ENCODE data around the gene CYRIA. TPM values are rescaled to one million over a fixed set of nuclear protein-coding genes. Genes with fewer than 3 reads are reported as not detected.

Gene CYRIA
- total RNA-seq, 4 donors from 2014 or later, result 4.4 to 29.6 (median 8.1) TPM

GRCh38 chr2:16622399-16622968 is 43.1 kb downstream of the CYRIA start:
- Histone ChIP-seq H3K27me3 (no peaks in the 10 kb centered on the region), H3K4me3 (no peak overlapping the region), H3K36me3 (no peaks in the 10 kb centered on the region), H3K9me3 (no peaks in the 10 kb centered on the region), H3K4me1 (no peaks in the 10 kb centered on the region), H3K27ac (no peak overlapping the region)
- no peak for TF ChIP-seq CTCF (IDR thresholded peaks at IDR 0.05)
- intact Hi-C loops (cut with DNase I; ENCODE audit: low total_unique reads), result no loop called here
- DNase-seq, result no peak

- Histone ChIP-seq H3K27me3 (no peaks in the 10 kb centered on the region), H3K4me1 (no peaks in the 10 kb centered on the region), H3K27ac (no peak overlapping the region), H3K36me3 (no peaks in the 10 kb centered on the region), H3K9me3 (no peaks in the 10 kb centered on the region), H3K4me3 (no peak overlapping the region)
- DNase-seq, result no peak
- no peak for TF ChIP-seq CTCF (IDR thresholded peaks at IDR 0.05)
- TF ChIP-seq POLR2A (IDR thresholded peaks at IDR 0.05), result no peak
- intact Hi-C loops (cut with DNase I; ENCODE audit: low total_unique reads), result no loop called here
These were observed 44.3 kb downstream of the CYRIA start for GRCh38 chr2:16621316-16621715.

GRCh38 chr2:16620590-16620989 is 45.0 kb downstream of the CYRIA start:
- H3K27ac ChIP-seq, result no peak overlapping the region
- no peak for DNase-seq
- intact Hi-C loops (cut with DNase I; ENCODE audit: low total_unique reads), result no loop called here
- no peaks in the 10 kb centered on the region for H3K9me3 ChIP-seq
- no peaks in the 10 kb centered on the region for H3K4me1 ChIP-seq
- H3K27me3 ChIP-seq, result no peaks in the 10 kb centered on the region
- H3K36me3 ChIP-seq, result no peaks in the 10 kb centered on the region
- TF ChIP-seq CTCF (IDR thresholded peaks at IDR 0.05) (no peak), POLR2A (IDR thresholded peaks at IDR 0.05) (no peak)
- no peak overlapping the region for H3K4me3 ChIP-seq

- Histone ChIP-seq H3K27ac (no peak overlapping the region), H3K4me3 (no peak overlapping the region), H3K36me3 (no peaks in the 10 kb centered on the region), H3K9me3 (no peaks in the 10 kb centered on the region), H3K4me1 (no peaks in the 10 kb centered on the region), H3K27me3 (no peaks in the 10 kb centered on the region)
- no peak for TF ChIP-seq CTCF (IDR thresholded peaks at IDR 0.05)
- no peak for TF ChIP-seq POLR2A (IDR thresholded peaks at IDR 0.05)
- no peak for DNase-seq
- intact Hi-C loops (cut with DNase I; ENCODE audit: low total_unique reads), result loop anchor here (5.0 kb wide), 1 partner anchor 138 kb away; no protein-coding TSS in a partner anchor
These were observed 45.9 kb downstream of the CYRIA start for GRCh38 chr2:16619576-16620245.
